Measurements from ENCODE around the gene GNAZ.

DNA sequence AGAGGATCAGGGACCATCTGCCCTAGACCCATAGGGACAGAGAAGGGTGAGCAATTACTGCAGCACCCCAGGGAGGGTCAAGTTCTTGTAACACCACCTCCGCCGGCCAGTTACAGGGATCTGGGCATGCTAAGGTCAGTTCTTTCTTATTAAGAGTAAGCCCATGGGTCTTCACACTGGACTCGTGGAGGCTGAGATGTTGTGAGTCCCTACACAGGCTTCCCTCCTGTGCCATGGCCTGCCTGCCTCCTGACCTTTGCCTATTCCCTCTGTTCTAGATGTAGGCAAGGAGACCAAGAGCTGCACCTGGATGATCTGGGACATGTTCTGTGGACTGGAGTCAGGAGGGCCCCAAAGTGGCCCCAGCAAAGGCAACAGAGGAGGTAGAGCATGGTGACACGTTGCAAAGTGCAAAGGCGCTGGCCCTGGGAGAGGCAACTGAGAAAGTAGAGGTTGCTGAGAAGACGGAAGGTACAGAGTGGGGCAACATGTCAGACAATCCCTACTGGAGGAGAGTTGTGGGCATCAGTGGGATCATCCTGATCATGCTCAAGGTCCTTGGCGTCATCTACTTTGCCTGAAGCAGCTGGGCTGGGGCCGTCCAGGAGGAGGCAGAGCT lies 16.3 kb upstream of the GNAZ start:
- TF ChIP-seq CTCF (IDR thresholded peaks at IDR 0.05; ENCODE audit: low read depth, low read length, poor library complexity, severe bottlenecking) (no peak), EZH2phosphoT487 (IDR thresholded peaks at IDR 0.05; ENCODE audit: borderline replicate concordance, low read length) (no peak)
